Measurements from ENCODE around the gene SMIM26. TPM values are rescaled to one million over a fixed set of nuclear protein-coding genes. Genes with fewer than 3 reads are reported as not detected.

Gene SMIM26
- total and polyA plus RNA-seq, 2 of the 8 experiments (the other 6 are each of a cell fraction or from before 2014, with no cell fraction given): 69.8 to 95.0 TPM

DNA sequence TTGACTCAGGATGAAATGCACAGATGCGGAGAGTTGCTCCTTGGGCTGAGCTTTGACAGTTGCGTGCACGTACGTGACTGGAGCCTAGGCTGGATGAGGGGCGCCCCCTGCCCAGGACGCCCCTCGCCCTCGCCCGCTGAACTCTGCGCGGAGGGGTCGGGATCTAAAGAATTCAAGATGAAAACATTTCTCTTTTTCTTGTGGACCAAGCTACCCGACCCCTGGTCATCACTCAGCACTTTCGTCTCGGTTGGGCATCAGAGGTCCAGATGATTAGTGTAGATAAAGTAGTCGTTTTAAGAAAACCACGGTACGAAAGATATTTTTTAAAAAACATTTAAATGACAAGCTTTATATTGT, 21.3 kb downstream of the SMIM26 start (continued):
- no peak for TF ChIP-seq CHD7 (IDR thresholded peaks at IDR 0.05; ENCODE audit: insufficient replicate concordance, low read length)
- no peak for TF ChIP-seq ZNF274 (IDR thresholded peaks at IDR 0.05; ENCODE audit: borderline replicate concordance, extremely low read depth, low read length)
- no peak for TF ChIP-seq ATF2 (IDR thresholded peaks at IDR 0.05; ENCODE audit: low read length)
- TF ChIP-seq MAFK (IDR thresholded peaks at IDR 0.05; ENCODE audit: low read depth, low read length): no peak

All from H1 (cell line).